NCI-H748 (cell line): Measurements from ENCODE around the gene ZNF385C.

Experiments used
- DNase-seq: peaks from one replicate; lab custom pipeline; 2025; ENCODE audit not compliant: unreplicated experiment; lab: John Stamatoyannopoulos, UW

The ZNF385C gene

DNA sequence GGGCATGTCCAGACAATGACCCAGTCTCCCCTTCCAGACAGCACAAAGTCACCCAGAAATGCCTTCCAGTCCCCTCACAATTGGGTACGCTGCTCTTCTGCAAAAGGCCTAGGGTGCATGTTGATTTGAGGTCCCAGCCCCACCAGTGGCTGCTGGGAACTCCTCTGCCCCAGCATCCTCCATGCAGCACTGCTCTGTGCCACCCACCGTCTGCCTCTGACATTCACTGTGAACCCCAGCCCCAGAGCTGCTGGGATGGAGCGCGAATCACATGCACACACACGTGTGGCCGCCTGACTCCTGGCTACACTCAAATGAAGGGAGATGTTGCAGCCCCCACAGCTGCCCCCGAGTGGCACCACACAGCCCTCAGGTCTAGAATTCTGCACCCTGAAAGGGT is 46.6 kb downstream of the ZNF385C start:
- no peak for DNase-seq

DNA sequence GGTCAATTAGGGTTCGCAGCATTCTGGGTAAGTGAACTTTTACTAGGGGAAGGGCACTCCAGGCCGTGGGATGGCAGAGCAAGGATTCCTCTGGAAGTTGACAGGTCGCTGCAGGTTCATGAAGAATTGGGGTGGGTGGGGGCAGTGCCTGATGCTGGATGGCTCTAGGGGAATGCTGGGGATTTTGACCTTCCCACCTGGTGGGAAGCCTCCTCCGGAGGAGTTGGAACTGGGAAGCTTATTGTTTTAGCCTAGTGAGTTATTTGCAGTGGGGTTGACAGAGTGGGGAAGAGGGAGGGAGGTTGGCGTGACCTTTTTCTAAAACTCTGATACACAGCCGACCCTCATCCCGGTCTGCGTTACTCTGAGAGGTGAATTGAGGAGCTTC is 47.3 kb downstream of the ZNF385C start:
- no peak for DNase-seq

DNA sequence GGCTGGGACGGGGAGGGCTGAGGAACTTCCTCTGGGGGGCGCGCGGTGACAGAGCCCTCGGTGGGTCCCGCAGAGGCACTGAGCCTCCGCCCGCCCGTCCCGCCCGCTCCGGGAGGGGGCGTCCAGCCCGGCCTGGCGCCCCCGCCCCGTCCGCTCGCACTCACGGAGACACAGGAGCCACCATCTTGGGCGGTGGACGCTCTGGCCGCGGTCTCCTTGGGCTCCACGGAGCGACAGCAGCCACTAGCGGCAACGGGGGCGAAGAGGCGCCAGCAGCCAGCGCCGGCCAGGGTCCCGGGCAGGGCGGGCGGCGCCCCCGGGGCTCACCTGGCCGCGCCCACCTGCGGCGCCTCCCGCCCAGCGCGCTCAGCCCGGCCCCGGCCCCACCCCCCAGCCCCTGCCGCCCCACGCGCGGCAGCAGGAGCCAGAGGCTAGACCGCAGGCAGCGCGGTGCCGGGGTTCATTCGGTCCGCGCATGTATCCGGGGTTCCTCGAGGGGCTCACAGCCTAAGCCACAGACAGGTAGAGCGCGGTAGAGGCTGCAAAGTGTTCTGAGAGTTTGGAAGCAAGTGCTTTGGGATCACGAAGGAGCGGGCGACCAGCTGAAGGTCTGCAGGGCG is 47.8 kb downstream of the ZNF385C start, which contains the start of gene C17orf113:
C17orf113 (minus strand) TSS at position 209 of the 620 bp plus-strand sequence. CDS start 7,225 bp downstream, outside the sequence.
- peak; percentile 69 for DNase-seq

DNA sequence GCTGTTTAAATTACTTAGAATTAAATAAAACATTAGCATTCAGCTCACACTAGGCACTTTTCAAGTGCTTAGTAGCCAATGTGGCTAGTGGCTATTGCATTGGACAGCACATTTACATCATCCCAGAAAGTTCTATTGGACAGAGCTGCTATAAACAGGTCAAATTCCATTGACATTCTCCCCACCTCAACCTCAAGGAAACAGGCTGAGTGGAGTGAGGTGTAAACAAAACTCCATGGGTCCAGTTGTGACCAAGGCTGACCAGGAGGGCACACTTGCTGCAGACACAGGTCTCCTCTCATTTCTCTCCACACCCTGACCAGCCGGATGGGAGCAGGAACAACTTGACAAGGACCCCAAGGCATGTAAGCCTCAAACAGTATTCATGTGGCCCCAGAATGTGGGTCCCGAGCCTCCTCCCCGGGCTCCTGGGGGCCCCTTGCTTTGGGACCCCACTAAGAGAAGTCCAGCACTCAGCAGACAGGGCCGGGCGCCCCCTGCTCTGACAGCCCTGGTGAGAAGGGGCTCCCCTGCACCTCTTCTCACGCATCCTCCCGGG is 48.4 kb downstream of the ZNF385C start:
- DNase-seq: peak; percentile 36

DNA sequence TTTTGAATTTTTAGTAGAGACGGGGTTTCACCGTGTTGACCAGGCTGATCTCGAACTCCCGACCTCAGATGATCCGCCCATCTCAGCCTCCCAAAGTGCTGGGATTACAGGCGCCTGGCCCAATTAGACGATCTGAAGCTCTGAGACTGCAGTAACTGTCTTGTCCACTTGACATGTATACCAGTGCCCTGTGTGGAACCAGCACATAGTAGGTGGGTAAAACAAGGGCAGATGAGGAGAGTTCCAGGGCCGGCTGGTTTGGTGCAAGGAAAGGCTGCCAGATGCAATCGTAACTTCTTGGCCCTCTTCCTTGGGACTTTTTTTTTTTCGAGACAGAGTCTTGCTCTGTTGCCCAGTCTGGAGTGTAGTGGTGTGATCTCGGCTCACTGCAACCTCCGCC is 50.9 kb downstream of the ZNF385C start:
- DNase-seq: no peak

DNA sequence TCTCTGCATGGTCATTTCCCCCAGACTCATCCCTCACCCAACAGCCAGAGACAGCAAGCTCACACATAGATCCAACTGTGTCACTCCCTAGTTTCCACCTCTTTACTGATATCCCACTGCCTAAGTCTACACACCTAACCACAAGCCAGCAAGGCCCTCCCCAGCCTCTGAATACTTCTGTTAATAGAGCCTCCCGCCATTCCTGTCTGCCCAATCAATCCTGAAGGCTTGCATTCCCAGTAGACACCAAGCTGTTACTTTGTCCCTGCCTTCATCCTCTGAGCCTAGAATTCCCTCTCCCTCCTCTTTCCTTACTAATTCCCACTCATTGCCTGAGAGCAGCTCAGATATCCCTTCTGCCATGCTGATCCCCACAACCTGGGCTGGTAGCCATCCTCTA is 52.6 kb downstream of the ZNF385C start:
- no peak for DNase-seq

DNA sequence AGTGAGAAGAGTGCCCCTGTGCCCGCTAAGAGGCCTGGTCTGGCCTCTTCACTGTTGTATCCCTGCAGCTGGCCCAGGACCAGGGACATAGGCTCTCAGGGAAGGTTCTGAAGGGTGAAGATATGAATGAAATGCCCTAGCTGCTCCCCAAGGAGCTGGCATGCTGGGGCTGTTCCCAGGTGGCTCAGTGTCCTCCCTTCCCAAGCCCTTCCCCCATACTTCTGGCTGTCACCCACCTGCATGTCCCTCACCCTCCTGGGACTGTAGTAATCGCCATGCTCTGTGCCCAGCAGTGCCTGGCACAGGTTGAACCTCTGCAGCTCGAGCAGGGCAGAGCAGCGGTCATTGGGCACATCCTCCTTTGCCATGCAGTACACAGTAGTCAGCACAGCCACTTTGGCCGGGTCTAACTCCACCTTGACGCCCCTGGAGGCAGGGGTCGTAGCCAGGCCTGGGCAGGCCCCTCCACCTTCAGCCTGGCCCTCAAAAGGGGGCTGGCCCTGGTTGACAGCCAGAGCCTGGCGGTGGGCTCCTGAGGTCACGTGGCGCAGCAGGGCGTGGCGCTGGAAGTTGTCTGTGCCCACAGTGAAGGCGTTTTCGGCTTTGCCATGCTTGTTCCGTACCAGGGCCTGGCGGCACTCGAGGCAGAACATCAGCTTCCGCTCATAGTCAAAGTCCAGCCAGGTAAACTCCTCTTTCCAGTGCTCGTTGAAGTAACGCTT is 55.5 kb downstream of the ZNF385C start:
- no peak for DNase-seq

DNA sequence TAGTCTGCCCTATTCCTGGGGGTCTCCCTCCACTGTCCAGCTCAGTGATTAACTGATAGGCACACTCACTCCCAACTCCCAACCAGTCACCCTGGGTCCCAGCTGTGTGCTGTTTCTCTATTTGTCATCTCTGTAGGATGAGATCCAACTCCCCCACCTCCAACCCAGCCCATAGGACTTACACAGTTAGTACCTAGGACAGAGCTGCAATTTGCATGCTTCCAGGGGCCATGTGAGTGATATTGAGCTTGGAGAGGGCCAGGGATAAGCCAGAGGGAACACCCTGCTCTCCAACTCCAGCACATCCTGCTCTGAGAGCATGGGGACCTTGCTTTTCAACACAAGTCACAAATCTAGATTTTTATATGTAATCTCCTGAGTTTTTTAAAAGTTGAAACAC is 56.7 kb downstream of the ZNF385C start:
- no peak for DNase-seq

DNA sequence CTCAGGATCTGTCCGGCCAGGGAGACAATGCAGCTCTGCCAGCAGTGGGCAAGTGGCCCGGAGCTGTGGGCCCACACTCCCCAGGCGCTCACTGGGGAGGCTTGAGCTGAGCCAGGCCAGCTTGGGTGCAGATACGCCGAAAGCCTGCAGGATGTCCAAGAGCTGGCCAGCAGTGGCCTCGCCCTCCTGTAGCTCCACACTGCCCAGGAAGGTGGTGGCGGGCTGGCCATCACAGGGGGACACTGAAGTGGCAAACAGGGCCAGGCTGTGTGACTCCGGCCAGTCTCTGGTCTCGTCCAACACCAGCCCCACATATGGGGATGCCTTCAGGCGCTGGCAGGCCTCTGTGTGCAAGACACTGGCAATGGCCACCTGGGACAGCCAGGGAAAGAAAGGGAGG is 57.5 kb downstream of the ZNF385C start:
- no peak for DNase-seq

DNA sequence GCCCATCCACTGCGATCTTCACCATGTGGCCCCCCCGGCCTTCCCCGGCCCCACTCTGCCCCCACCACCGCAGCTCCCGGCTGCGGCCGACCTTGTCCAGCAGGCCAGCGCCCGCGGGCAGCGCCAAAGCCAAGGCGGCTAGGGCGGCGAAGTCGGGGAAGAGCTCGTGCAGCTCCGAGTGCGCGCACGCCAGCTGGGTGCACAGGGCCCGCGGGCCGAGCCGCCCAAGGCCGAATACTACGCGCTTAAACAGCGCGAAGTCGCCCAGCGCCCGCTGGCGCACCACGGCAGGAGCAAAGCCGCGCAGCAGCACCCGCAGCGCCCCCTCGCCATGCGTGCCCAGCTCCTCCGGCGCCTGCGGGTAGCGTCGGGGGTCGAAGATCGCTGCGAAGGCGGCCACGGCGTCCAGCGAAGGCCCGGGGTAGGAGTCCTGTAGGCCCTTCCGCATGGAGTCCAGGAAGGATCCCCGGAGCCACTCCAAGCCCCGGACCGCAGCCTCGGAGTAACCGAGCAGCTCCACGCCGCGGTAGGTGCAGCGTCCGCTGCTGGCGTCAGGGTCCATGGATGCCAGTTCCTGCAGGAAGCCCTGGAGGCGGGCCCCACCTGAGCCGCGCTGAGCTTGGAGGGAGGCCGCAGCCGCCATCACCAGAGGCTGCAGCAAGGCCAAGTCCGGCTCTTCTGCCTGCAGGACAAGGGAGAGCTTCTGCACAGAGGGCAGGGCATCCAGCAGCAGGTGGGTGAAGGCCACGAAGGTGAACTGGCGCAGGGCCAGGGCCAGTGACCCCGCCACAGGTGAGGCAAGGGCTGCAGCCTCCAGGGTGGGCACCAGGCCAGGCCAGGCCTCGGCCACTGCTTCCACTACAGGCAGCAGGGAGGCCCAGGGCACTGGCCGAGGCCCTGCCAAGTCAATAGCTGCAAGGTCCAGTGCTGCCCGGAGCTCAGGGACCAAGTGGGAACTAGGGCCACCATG is 58.2 kb downstream of the ZNF385C start:
- DNase-seq: no peak

DNA sequence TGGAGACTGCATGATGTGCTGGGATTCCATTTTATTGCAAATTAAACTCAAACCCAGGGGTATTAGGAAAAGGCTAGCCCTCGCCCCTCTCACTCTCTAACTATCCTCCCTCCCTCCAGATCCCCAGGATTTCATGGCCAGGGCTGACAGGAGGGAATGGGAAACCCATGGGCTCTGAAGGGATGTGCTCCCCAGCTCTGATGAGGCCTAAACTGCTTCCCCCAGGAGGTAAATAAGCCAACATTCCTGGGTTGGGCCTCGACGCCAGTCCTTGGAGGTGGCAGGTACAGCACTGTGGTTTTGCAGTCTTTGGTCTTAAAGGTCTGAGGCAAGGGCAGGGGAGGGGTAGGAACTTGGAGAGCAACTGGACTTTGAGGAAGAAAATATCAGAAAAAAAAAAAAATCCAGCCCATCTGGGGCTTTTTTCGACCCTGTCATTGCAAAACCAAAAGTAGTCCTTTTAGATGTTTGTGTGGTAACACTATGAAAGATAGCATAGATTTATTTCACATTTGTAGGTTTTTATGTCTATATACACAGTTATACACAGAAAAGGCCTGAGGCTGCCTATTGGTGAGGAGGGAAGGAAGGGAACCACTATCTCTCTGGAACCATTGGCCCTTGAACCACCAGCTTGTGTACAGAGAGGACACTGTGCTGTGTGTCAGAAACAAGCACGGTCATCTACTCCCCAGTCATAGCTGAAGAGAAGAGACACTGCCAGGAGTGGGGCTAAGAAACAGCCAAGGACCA is 59.9 kb downstream of the ZNF385C start:
- DNase-seq: no peak

DNA sequence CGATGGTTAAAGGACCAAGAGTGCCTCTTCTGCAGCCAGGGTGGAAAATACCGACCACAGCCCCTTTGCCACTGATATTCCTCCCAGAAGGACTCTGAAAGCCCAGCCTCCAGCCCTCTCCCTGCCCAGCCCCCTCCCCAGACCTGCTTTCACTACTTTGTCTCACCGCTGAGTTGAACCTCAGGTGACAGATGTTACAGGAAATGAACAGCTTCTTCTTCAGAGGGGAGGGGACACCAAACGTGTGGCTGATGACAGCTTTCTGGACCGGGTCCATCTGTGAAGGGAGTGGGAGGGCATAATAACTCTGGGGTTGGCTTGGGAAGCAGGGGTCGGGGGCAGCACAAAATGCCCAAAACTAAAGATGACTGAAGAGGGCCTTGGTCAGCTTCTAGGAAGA is 64.2 kb downstream of the ZNF385C start:
- no peak for DNase-seq

DNA sequence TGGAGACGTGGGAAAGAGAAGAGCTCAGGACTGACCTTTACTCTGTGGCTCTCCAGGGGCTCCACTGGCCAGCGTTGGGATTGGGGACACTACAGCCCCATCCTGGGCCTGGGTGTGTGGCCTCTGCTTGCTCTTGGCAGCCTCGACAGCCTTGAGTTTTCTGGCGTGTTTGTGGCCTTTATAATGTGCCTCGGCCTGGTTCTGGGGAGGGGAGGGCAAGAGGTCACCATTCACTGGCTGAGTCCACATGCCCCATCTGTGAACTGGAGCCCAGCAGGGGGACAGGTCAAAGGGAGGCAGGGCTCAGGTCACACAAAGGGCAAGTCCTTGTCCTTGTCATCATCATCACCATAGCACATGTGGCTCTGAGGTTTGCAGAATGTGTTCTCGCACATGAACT is 66.7 kb downstream of the ZNF385C start:
- DNase-seq: no peak

DNA sequence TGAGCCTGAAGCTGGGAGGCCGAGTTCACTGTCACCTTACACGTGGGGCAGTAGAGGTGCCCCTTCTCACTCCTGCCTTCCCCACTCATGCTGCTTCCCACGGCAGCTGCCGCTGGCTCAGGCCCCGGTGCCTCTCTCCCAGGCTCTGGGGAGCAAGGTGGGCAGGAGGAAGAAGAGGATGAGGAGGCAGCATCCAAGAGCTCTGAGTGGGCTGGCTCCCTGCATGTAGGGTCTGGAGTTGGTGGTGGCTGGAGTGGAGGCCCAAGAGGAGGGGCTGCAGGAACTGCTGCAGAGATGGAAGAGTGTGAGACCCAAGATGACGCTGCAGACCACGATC is 69.5 kb downstream of the ZNF385C start:
- no peak for DNase-seq

DNA sequence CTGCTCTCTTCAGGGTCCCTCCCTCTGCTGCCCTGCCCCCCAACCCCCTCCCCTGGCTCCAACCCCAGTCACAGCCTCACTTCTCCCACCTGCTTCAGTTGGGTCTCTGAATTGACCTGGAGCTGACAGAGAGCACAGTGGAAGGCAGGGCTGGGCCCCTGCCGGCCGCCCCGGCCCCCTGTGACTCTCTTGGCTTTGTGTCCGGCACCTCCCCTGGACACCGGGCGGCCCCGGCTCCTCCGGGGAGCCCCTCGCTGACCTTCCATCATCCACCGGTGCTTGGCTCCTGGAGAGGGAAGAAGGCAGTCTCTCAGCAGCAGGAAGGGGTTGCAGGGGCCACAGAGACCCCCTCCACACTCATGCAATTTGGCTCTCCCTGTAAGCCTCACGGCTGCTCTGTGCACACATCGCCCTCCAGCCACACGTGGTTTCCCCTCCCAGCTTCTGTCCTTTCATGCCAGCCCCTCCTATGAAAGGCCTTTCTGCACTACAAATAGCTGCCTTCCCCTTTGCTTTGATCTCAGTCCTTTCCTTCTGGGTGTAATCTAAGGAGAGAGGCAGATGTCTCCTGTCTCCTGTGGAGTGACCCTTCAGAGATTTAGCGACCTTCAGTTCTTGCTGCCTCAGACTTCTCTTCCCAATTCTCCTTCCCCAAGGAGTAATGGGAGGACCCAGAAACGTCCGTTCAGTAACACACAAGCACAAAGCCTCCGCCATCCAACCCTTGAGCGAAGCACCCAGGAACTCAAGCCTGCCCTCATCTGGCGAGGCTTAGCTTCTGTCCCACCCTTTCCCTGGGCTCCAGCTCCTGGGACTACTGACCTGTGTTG is 70.1 kb downstream of the ZNF385C start:
- DNase-seq: no peak

DNA sequence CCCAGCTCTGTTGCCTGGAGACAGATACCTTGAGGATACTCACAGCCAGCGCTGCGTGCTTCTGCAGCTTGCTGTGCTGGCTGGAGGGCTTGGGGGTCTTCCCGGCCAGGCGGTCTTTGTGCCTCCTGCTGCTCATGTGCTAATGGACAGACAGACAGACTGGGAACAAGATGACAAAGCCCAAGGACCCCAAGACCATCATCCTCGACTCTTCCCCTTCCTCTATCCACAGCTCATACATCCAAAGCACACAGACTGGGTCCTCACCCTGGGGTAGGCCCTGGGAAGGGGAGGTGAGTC is 70.7 kb downstream of the ZNF385C start:
- no peak for DNase-seq

DNA sequence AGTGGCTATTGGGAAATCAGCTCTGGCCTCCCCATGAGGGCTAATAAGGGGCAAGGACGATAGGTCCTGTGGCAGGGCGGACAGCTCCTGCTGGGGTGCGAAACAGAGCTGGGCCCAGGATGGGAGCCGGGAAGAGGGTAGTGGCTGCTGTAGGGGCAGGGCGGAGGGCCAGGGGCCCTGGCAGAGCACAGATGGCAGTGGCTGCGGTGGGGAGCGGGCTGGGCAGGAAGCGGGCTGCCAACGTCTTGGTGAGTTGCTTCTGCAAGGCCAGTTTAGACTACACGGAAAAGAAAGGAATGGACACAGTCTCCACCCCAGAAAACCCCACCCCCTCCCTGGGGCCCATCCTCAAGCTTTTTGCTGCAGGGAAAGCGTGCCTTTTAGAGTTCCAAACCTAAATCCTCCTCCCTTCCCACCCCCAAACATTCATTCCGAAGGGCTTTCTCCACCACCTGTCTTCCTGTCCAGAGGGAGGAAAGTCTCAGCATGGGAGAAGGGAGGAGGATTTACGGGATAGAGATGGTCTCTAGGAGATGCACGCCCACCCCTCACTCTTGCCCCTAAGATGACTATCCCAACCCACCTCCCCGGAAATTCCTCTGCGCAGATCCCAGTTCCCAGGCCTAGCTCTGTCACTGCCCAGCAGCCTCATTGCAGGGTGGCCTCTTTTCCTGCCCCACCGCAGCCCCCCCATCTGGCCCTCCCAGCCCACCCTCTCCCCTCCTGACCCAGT is 71.2 kb downstream of the ZNF385C start:
- DNase-seq: no peak

DNA sequence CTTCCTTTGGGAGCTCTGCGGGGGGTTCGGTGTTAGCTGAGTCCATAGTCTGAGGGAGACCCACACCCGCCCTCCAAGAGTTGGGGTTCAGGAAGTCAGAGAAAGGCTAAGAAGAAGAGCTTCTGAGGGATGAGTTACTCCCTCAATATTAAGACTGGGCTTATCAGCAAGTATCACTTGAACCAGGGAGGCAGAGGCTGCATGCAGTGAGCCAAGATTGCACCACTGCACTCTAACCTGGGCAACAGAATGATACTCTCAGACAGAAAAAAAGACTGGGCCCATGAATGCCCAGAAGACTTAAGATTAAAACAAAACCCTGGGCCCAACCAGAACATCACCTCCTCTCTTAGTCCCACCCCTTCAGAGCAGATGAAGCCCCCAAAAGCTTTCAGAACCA is 72.3 kb downstream of the ZNF385C start:
- no peak for DNase-seq

DNA sequence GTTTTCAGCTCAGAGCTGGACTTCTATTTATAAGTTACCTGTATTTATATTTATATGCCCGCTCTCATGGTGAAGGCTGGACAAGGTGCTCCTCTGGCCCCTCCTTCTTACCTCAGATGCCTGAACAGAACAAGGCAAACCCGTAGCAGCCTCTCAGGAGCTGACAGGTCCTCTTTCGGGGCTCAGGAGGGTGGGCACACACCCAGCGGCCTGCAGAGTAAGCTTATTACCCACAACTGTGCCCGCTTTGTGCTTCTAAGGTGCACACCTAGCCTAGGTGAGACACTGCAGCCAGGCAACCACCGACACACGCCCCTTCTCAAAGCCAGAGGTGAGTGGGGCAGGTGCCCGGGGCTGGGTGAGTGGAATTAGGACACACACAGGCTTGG is 73.1 kb downstream of the ZNF385C start:
- DNase-seq: no peak
